ENCODE measurements around the gene SLC6A20. TPM values are rescaled to one million over a fixed set of nuclear protein-coding genes. Genes with fewer than 3 reads are reported as not detected.

Gene SLC6A20
- total RNA-seq, 1 experiment from 2014 or later = 0.89 TPM

DNA sequence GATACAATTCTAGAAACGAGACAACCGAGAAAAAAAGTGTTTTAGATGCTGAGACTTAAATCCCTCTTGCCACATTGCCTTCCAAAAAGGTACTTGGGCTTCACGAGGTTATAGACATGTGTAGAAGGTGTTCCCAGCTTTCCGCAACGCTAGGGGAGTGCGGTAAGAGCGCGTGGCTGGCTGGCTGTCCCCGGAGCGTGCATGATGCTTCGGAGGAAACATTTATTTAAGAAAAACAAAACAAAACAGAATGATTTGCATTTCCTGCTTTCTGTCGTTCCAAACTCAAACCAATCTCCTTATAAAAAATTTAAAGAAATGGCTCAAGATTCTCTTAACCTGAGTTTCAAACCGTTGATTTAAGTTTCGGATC is 841 bp downstream of the SLC6A20 start (continued):
- TF ChIP-seq, protein P1, sequence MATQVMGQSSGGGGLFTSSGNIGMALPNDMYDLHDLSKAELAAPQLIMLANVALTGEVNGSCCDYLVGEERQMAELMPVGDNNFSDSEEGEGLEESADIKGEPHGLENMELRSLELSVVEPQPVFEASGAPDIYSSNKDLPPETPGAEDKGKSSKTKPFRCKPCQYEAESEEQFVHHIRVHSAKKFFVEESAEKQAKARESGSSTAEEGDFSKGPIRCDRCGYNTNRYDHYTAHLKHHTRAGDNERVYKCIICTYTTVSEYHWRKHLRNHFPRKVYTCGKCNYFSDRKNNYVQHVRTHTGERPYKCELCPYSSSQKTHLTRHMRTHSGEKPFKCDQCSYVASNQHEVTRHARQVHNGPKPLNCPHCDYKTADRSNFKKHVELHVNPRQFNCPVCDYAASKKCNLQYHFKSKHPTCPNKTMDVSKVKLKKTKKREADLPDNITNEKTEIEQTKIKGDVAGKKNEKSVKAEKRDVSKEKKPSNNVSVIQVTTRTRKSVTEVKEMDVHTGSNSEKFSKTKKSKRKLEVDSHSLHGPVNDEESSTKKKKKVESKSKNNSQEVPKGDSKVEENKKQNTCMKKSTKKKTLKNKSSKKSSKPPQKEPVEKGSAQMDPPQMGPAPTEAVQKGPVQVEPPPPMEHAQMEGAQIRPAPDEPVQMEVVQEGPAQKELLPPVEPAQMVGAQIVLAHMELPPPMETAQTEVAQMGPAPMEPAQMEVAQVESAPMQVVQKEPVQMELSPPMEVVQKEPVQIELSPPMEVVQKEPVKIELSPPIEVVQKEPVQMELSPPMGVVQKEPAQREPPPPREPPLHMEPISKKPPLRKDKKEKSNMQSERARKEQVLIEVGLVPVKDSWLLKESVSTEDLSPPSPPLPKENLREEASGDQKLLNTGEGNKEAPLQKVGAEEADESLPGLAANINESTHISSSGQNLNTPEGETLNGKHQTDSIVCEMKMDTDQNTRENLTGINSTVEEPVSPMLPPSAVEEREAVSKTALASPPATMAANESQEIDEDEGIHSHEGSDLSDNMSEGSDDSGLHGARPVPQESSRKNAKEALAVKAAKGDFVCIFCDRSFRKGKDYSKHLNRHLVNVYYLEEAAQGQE (IDR thresholded peaks at IDR 0.05; ENCODE audit: low read depth) = no peak
- TF ChIP-seq JUND (IDR thresholded peaks at IDR 0.05) (no peak), SP1 (IDR thresholded peaks at IDR 0.05; ENCODE audit: low read depth) (no peak), TCF7L2 (IDR thresholded peaks at IDR 0.05; ENCODE audit: borderline replicate concordance, extremely low read depth, insufficient read depth, insufficient read length) (no peak), SIN3A (IDR thresholded peaks at IDR 0.05; ENCODE audit: low read depth) (no peak), ZFX (IDR thresholded peaks at IDR 0.05) (no peak), ZNF274 (IDR thresholded peaks at IDR 0.05; ENCODE audit: low read depth, low read length) (no peak), POLR2A (IDR thresholded peaks at IDR 0.05; ENCODE audit: borderline replicate concordance, extremely low read depth, insufficient read depth, insufficient read length) (no peak)
- TF ChIP-seq, protein P2, sequence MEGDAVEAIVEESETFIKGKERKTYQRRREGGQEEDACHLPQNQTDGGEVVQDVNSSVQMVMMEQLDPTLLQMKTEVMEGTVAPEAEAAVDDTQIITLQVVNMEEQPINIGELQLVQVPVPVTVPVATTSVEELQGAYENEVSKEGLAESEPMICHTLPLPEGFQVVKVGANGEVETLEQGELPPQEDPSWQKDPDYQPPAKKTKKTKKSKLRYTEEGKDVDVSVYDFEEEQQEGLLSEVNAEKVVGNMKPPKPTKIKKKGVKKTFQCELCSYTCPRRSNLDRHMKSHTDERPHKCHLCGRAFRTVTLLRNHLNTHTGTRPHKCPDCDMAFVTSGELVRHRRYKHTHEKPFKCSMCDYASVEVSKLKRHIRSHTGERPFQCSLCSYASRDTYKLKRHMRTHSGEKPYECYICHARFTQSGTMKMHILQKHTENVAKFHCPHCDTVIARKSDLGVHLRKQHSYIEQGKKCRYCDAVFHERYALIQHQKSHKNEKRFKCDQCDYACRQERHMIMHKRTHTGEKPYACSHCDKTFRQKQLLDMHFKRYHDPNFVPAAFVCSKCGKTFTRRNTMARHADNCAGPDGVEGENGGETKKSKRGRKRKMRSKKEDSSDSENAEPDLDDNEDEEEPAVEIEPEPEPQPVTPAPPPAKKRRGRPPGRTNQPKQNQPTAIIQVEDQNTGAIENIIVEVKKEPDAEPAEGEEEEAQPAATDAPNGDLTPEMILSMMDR (IDR thresholded peaks at IDR 0.05 in 2 of 3, conservative IDR thresholded peaks at IDR 0.05 in 1 of 3; ENCODE audit: borderline replicate concordance in 1 of 3, insufficient read depth in 1 of 3, low read depth in 2 of 3, low read length in 2 of 3) = no peak
- TF ChIP-seq, protein P3, sequence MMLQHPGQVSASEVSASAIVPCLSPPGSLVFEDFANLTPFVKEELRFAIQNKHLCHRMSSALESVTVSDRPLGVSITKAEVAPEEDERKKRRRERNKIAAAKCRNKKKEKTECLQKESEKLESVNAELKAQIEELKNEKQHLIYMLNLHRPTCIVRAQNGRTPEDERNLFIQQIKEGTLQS (IDR thresholded peaks at IDR 0.05) = no peak
